Measurements from ENCODE around the gene CCDC186. TPM values are rescaled to one million over a fixed set of nuclear protein-coding genes. Genes with fewer than 3 reads are reported as not detected.
"Not testable (repeated sequence)": the region's sequence is repeated elsewhere in the genome, so short reads cannot be mapped to it uniquely, and the experiment has no call there.

Gene CCDC186
- total RNA-seq, 2 experiments from 2014 or later, result 9.1 to 13.9 TPM

- H3K4me3 Mint-ChIP-seq; H3K9me3 Mint-ChIP-seq (ENCODE audit: low read depth); ATAC-seq; DNase-seq; CTCF ChIA-PET; H3K4me1 Mint-ChIP-seq; POLR2A ChIA-PET; H3K27me3 Mint-ChIP-seq; H3K27ac Mint-ChIP-seq; intact Hi-C loops (cut with DNase I, micrococcal nuclease): not testable (repeated sequence)
- H3K36me3 Mint-ChIP-seq (ENCODE audit: low read depth), result peaks cover 30% of the 10 kb centered on the region
Observed at GRCh38 chr10:114149476-114149875, 24.5 kb downstream of the CCDC186 start.

GRCh38 chr10:114143160-114143559 is 30.8 kb downstream of the CCDC186 start:
- Mint-ChIP-seq H3K27me3 (no peaks in the 10 kb centered on the region), H3K9me3 (ENCODE audit: low read depth) (no peaks in the 10 kb centered on the region), H3K36me3 (ENCODE audit: low read depth) (peaks cover 18% of the 10 kb centered on the region), H3K4me1 (no peaks in the 10 kb centered on the region), H3K4me3 (no peak overlapping the region), H3K27ac (no peak overlapping the region)
- no peak for ATAC-seq
- ChIA-PET POLR2A (no interaction called here), CTCF (no interaction called here)
- intact Hi-C loops (cut with DNase I, micrococcal nuclease), result no loop called here
- DNase-seq, result no peak

GRCh38 chr10:114142018-114142417 is 32.0 kb downstream of the CCDC186 start:
- intact Hi-C loops (cut with DNase I, micrococcal nuclease), result no loop called here
- Mint-ChIP-seq H3K4me3 (no peak overlapping the region), H3K4me1 (no peaks in the 10 kb centered on the region), H3K36me3 (ENCODE audit: low read depth) (peaks cover 21% of the 10 kb centered on the region), H3K27me3 (no peaks in the 10 kb centered on the region), H3K27ac (no peak overlapping the region), H3K9me3 (ENCODE audit: low read depth) (no peaks in the 10 kb centered on the region)
- POLR2A ChIA-PET, result no interaction called here
- CTCF ChIA-PET, result no interaction called here
- ATAC-seq, result no peak
- DNase-seq, result no peak

GRCh38 chr10:114140827-114141226 is 33.2 kb downstream of the CCDC186 start:
- H3K27me3 Mint-ChIP-seq; DNase-seq; ATAC-seq; H3K4me3 Mint-ChIP-seq; H3K9me3 Mint-ChIP-seq (ENCODE audit: low read depth); H3K27ac Mint-ChIP-seq; intact Hi-C loops (cut with DNase I, micrococcal nuclease); POLR2A ChIA-PET; H3K4me1 Mint-ChIP-seq: not testable (repeated sequence)
- H3K36me3 Mint-ChIP-seq (ENCODE audit: low read depth), result peaks cover 22% of the 10 kb centered on the region
- CTCF ChIA-PET, result interaction anchor here (0.7 to 1.2 kb wide), 2 partner anchors 14 kb away, joined by 3 read pairs; no protein-coding TSS in a partner anchor

- Mint-ChIP-seq H3K4me1 (no peaks in the 10 kb centered on the region), H3K27me3 (no peaks in the 10 kb centered on the region), H3K9me3 (ENCODE audit: low read depth) (no peaks in the 10 kb centered on the region), H3K36me3 (ENCODE audit: low read depth) (peaks cover 23% of the 10 kb centered on the region), H3K4me3 (no peak overlapping the region), H3K27ac (no peak overlapping the region)
- intact Hi-C loops (cut with DNase I, micrococcal nuclease), result no loop called here
- DNase-seq (no peak), ATAC-seq (no peak)
- POLR2A ChIA-PET, result no interaction called here
- CTCF ChIA-PET, result interaction anchor here (1.2 kb wide), 1 partner anchor 15 kb away, joined by 3 read pairs; no protein-coding TSS in a partner anchor
Observed at GRCh38 chr10:114140036-114140435, 34.0 kb downstream of the CCDC186 start.

- Mint-ChIP-seq H3K27me3 (no peaks in the 10 kb centered on the region), H3K4me1 (no peaks in the 10 kb centered on the region)
- intact Hi-C loops (cut with DNase I, micrococcal nuclease), result no loop called here
Observed at GRCh38 chr10:114138581-114138980, 35.4 kb downstream of the CCDC186 start.

GRCh38 chr10:114135476-114135875 is 38.5 kb downstream of the CCDC186 start:
- Mint-ChIP-seq H3K27ac (no peak overlapping the region), H3K9me3 (ENCODE audit: low read depth) (no peaks in the 10 kb centered on the region), H3K27me3 (no peaks in the 10 kb centered on the region), H3K4me3 (no peak overlapping the region), H3K36me3 (ENCODE audit: low read depth) (peaks cover 33% of the 10 kb centered on the region), H3K4me1 (no peaks in the 10 kb centered on the region)
- ChIA-PET POLR2A (no interaction called here), CTCF (interaction anchor here (1.3 kb wide), 1 partner anchor 28 kb away, joined by 3 read pairs; no protein-coding TSS in a partner anchor)
- ATAC-seq (no peak), DNase-seq (no peak)
- intact Hi-C loops (cut with DNase I, micrococcal nuclease), result no loop called here

More at GRCh38 chr10:114138581-114138980, 35.4 kb downstream of the CCDC186 start:
- DNase-seq (no peak), ATAC-seq (no peak)
- Mint-ChIP-seq H3K27ac (no peak overlapping the region), H3K9me3 (ENCODE audit: low read depth) (no peaks in the 10 kb centered on the region), H3K4me3 (no peak overlapping the region), H3K36me3 (ENCODE audit: low read depth) (peaks cover 30% of the 10 kb centered on the region)
- POLR2A ChIA-PET, result no interaction called here
- CTCF ChIA-PET, result interaction anchor here (1.1 kb wide), 1 partner anchor 9 kb away, joined by 3 read pairs; no protein-coding TSS in a partner anchor

- Mint-ChIP-seq H3K9me3 (ENCODE audit: low read depth) (no peaks in the 10 kb centered on the region), H3K4me1 (no peaks in the 10 kb centered on the region), H3K27me3 (no peaks in the 10 kb centered on the region), H3K36me3 (ENCODE audit: low read depth) (peaks cover 45% of the 10 kb centered on the region), H3K4me3 (no peak overlapping the region), H3K27ac (no peak overlapping the region)
- POLR2A ChIA-PET, result no interaction called here
- no peak for ATAC-seq
- no peak for DNase-seq
- intact Hi-C loops (cut with DNase I, micrococcal nuclease), result no loop called here
- CTCF ChIA-PET, result no interaction called here
Observed at GRCh38 chr10:114131094-114131493, 42.9 kb downstream of the CCDC186 start.

GRCh38 chr10:114121031-114121430 is 53.0 kb downstream of the CCDC186 start:
- H3K27me3 Mint-ChIP-seq, result no peaks in the 10 kb centered on the region
- peaks cover 6% of the 10 kb centered on the region for H3K36me3 Mint-ChIP-seq (ENCODE audit: low read depth)
- no peaks in the 10 kb centered on the region for H3K4me1 Mint-ChIP-seq
- no peak overlapping the region for H3K27ac Mint-ChIP-seq
- DNase-seq (no peak), ATAC-seq (no peak)
- POLR2A ChIA-PET, result interaction anchor here (0.6 kb wide), 1 partner anchor 346 kb away, joined by 3 read pairs; no protein-coding TSS in a partner anchor
- no peak overlapping the region for H3K4me3 Mint-ChIP-seq
- CTCF ChIA-PET, result no interaction called here
- no peaks in the 10 kb centered on the region for H3K9me3 Mint-ChIP-seq (ENCODE audit: low read depth)
- intact Hi-C loops (cut with DNase I, micrococcal nuclease), result no loop called here

- ChIA-PET CTCF (no interaction called here), POLR2A (no interaction called here)
- intact Hi-C loops (cut with DNase I, micrococcal nuclease), result no loop called here
- Mint-ChIP-seq H3K4me3 (no peak overlapping the region), H3K4me1 (no peaks in the 10 kb centered on the region), H3K9me3 (ENCODE audit: low read depth) (no peaks in the 10 kb centered on the region), H3K27ac (no peak overlapping the region), H3K36me3 (ENCODE audit: low read depth) (peaks cover 4% of the 10 kb centered on the region), H3K27me3 (no peaks in the 10 kb centered on the region)
- ATAC-seq (no peak), DNase-seq (no peak)
Observed at GRCh38 chr10:114118514-114118913, 55.5 kb downstream of the CCDC186 start.

GRCh38 chr10:114117728-114118127 is 56.3 kb downstream of the CCDC186 start:
- intact Hi-C loops (cut with DNase I, micrococcal nuclease), result no loop called here
- Mint-ChIP-seq H3K9me3 (ENCODE audit: low read depth) (no peaks in the 10 kb centered on the region), H3K27ac (no peak overlapping the region), H3K4me3 (no peak overlapping the region), H3K4me1 (no peaks in the 10 kb centered on the region), H3K27me3 (no peaks in the 10 kb centered on the region), H3K36me3 (ENCODE audit: low read depth) (peaks cover 4% of the 10 kb centered on the region)
- no peak for ATAC-seq
- DNase-seq, result no peak
- ChIA-PET POLR2A (no interaction called here), CTCF (interaction anchor here (0.7 kb wide), 1 partner anchor 102 kb away, joined by 4 read pairs; no protein-coding TSS in a partner anchor)

- Mint-ChIP-seq H3K36me3 (ENCODE audit: low read depth) (no peaks in the 10 kb centered on the region), H3K4me3 (no peak overlapping the region), H3K27me3 (no peaks in the 10 kb centered on the region), H3K4me1 (no peaks in the 10 kb centered on the region), H3K27ac (no peak overlapping the region), H3K9me3 (ENCODE audit: low read depth) (no peaks in the 10 kb centered on the region)
- ChIA-PET CTCF (interaction anchor here (0.7 to 0.9 kb wide), 2 partner anchors 9 to 297 kb away, joined by 3 to 4 read pairs; no protein-coding TSS in a partner anchor), POLR2A (no interaction called here)
- DNase-seq, result no peak
- no peak for ATAC-seq
- intact Hi-C loops (cut with DNase I, micrococcal nuclease), result no loop called here
Observed at GRCh38 chr10:114115661-114116445, 58.1 kb downstream of the CCDC186 start.

All from activated CD4-positive, alpha-beta T cell treated with anti-CD3 and anti-CD28 coated beads for 36 hours (primary cell).